Transverse colon (tissue), 4 donors: Measurements from ENCODE around the gene CRTC1. TPM values are rescaled to one million over a fixed set of nuclear protein-coding genes. Genes with fewer than 3 reads are reported as not detected.

Source experiments
- DNase-seq: peaks from one replicate; pipeline ENCODE4 v3.0.0-alpha.2; 2019
- H3K27ac ChIP-seq, 4 donors: fragments of 200-600 bp; sonication (generic); 2 replicates each; pipeline ENCODE4 v1.5.1; 2016 to 2018; ENCODE audit warnings: inconsistent platforms in 4 of 4
- H3K27me3 ChIP-seq: fragments of 200-600 bp; sonication (generic); 2 replicates; pipeline ENCODE4 v1.5.1; 2017; ENCODE audit warnings: inconsistent platforms
- H3K36me3 ChIP-seq, 4 donors: fragments of 200-600 bp; sonication (generic); 2 replicates each; pipeline ENCODE4 v1.5.1; 2017 to 2019; ENCODE audit warnings: inconsistent platforms in 4 of 4
- H3K4me1 ChIP-seq, 4 donors: fragments of 200-600 bp; sonication (generic); 2 replicates each; pipeline ENCODE4 v1.5.1; 2017 to 2020; ENCODE audit warnings: inconsistent platforms in 4 of 4
- H3K4me3 ChIP-seq, 4 donors: fragments of 200-600 bp; sonication (generic); 1 replicate in 1 of 4; 2 replicates in 3 of 4; pipeline versions ENCODE4 v1.5.1 to v1.6.1; 2017 to 2019; ENCODE audit warnings: inconsistent platforms in 4 of 4
- H3K9me3 ChIP-seq, 2 donors: fragments of 200-600 bp; sonication (generic); 2 replicates each; pipeline ENCODE4 v1.5.1; 2017 to 2019; ENCODE audit warnings: inconsistent platforms in 2 of 2
- EP300 ChIP-seq: sonication (generic); formaldehyde crosslinking; IDR thresholded peaks from one replicate; pipeline ENCODE4 v1.6.1; 2017; ENCODE audit warnings: antibody characterized with exemption, low read depth
- POLR2A ChIP-seq: fragments of 450-650 bp; IDR thresholded peaks from one replicate; pipeline ENCODE4 v1.6.1; 2016; ENCODE audit warnings: antibody characterized with exemption, mild to moderate bottlenecking, moderate library complexity
- POLR2AphosphoS5 ChIP-seq, 3 donors: sonication (generic); formaldehyde crosslinking; IDR thresholded peaks; one replicate each; pipeline ENCODE4 v1.6.1; 2016; ENCODE audit warnings: antibody characterized with exemption in 3 of 3
- WGBS, 2 donors: methylation state at CpG; one replicate each; pipeline ENCODE4 v1.1.5; 2018; ENCODE audit warnings: low coverage in 1 of 2; 5-methylcytosine and 5-hydroxymethylcytosine counted together
- in situ Hi-C, 4 donors: fragments of 200-750 bp; cut with MboI; loops; one replicate each; pipeline versions ENCODE4 v1.15.0 to v1.15.1; 2017; ENCODE audit warnings: low sequenced_read_pairs in 3 of 4, low pct_ligation_motif_present in 1 of 4, low pct_unique_long_range_greater_than_20kb in 1 of 4
- intact Hi-C: fragments of 100-400 bp; cut with DNase I; formaldehyde crosslinking; loops from one replicate; pipeline ENCODE4 v1.15.1; 2023; ENCODE audit warnings: low total_unique reads
- total RNA-seq, 4 donors: library from RNA; depleted of rRNA; stranded (reverse); fragments of >200 nt; gene quantifications; one replicate each; pipeline ENCODE4 v1.1.0, GENCODE V29; 2016
- TF ChIP-seq, protein P1 (sequence below), 5 experiments: fragments of 200-600 bp in 3 of 5; fragments of 450-650 bp in 2 of 5; sonication (generic) in 3 of 5; IDR thresholded peaks; 1 replicate in 2 of 5; 2 replicates in 3 of 5; pipeline ENCODE4 v1.5.1; 2016 to 2017; ENCODE audit warnings: antibody characterized with exemption in 5 of 5, inconsistent platforms in 3 of 5, mild to moderate bottlenecking in 2 of 5, moderate library complexity in 1 of 5

The CRTC1 gene
- total RNA-seq, 4 donors from 2014 or later = 6.2 to 17.6 (median 7.7) TPM

DNA sequence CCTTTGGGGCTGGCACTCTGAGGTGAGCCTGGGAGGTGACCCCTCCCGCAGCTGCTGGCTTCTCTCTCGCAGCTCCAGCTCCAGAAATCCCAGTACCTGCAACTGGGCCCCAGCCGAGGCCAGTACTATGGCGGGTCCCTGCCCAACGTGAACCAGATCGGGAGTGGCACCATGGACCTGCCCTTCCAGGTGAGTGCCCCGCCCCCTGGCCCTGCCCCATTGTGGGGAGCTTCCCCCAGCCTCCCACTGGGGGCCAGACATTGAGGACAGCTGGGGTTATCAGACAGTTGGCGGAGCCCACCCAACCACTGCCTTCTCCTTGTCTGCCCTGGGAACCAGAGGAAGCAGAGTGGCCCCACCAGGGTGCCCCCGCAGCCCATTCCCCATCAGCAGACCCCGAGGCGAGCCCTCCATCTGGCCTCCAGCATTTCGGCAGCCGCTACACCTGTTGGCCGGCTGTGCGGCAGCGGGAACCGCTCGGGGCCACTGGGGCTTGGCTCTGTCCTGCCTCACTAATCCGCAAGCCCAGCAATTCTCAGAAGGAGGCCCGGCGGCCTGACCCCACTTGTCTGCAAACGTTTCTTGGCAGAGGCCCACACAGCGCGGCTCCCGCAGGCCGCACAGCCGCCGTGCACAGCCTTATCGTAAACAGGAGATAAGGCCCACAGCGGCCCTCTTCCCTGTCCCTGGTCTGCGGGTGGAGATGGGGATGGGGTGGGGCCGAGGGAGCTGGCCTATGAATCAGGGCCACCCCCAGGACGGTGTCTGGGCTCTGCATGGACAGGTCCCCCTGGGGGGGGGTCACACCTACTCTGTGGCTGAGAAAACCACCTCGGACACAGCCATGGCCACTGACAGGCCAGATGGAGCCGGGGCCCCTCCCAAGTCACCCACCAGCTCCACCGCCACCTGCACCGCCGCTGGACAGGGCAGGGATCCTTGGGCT lies 59.6 kb downstream of the CRTC1 start:
- Histone ChIP-seq H3K27ac (peak overlapping the region; percentile 52 to 87 (median 66)), H3K27me3 (no peaks in the 10 kb centered on the region), H3K36me3 (no peaks in the 10 kb centered on the region), H3K4me3 (no peak overlapping the region), H3K4me1 (peaks cover 33 to 45% (median 42%) of the 10 kb centered on the region in 4 donors), H3K9me3 (no peaks in the 10 kb centered on the region)
- in situ Hi-C loops = no loop called here
- peak; percentile 71 for DNase-seq
- intact Hi-C loops = no loop called here
- 44% methylated on average over 18 of the region's 38 CpGs; no CpG with 5 or more reads in 1 of the 2 donors for WGBS, 2 donors
- TF ChIP-seq, protein P1, sequence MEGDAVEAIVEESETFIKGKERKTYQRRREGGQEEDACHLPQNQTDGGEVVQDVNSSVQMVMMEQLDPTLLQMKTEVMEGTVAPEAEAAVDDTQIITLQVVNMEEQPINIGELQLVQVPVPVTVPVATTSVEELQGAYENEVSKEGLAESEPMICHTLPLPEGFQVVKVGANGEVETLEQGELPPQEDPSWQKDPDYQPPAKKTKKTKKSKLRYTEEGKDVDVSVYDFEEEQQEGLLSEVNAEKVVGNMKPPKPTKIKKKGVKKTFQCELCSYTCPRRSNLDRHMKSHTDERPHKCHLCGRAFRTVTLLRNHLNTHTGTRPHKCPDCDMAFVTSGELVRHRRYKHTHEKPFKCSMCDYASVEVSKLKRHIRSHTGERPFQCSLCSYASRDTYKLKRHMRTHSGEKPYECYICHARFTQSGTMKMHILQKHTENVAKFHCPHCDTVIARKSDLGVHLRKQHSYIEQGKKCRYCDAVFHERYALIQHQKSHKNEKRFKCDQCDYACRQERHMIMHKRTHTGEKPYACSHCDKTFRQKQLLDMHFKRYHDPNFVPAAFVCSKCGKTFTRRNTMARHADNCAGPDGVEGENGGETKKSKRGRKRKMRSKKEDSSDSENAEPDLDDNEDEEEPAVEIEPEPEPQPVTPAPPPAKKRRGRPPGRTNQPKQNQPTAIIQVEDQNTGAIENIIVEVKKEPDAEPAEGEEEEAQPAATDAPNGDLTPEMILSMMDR (IDR thresholded peaks at IDR 0.05) = no peak
- TF ChIP-seq EP300 (no peak), POLR2AphosphoS5 (IDR thresholded peaks at IDR 0.05) (no peak), POLR2A (no peak)

GRCh38 chr19:18743784-18744418 lies 60.4 kb downstream of the CRTC1 start:
- TF ChIP-seq, protein P1 (IDR thresholded peaks at IDR 0.05) = no peak
- TF ChIP-seq POLR2AphosphoS5 (IDR thresholded peaks at IDR 0.05) = no peak
- intact Hi-C loops = no loop called here
- no peak overlapping the region for H3K4me3 ChIP-seq
- WGBS, 2 donors = 84% methylated on average over 27 of the region's 36 CpGs; no CpG with 5 or more reads in 1 of the 2 donors
- in situ Hi-C loops = no loop called here
- no peaks in the 10 kb centered on the region for H3K36me3 ChIP-seq
- no peak for DNase-seq
- no peaks in the 10 kb centered on the region for H3K9me3 ChIP-seq
- H3K4me1 ChIP-seq = peaks cover 33 to 45% (median 41%) of the 10 kb centered on the region in 4 donors
- H3K27me3 ChIP-seq = no peaks in the 10 kb centered on the region
- peak overlapping the region; percentile 52 to 87 (median 66) for H3K27ac ChIP-seq

GRCh38 chr19:18745012-18745735 lies 61.7 kb downstream of the CRTC1 start:
- Histone ChIP-seq H3K36me3 (no peaks in the 10 kb centered on the region), H3K4me3 (no peak overlapping the region), H3K4me1 (peaks cover 29 to 36% (median 34%) of the 10 kb centered on the region in 4 donors), H3K27me3 (no peaks in the 10 kb centered on the region), H3K27ac (no peak overlapping the region), H3K9me3 (no peaks in the 10 kb centered on the region)
- no peak for DNase-seq
- TF ChIP-seq POLR2A = no peak
- TF ChIP-seq, protein P1 (IDR thresholded peaks at IDR 0.05) = no peak
- TF ChIP-seq EP300 = no peak
- TF ChIP-seq POLR2AphosphoS5 (IDR thresholded peaks at IDR 0.05) = no peak
- 83% methylated on average over 21 of the region's 26 CpGs; no CpG with 5 or more reads in 1 of the 2 donors for WGBS, 2 donors
- in situ Hi-C loops (no loop called here), intact Hi-C loops (no loop called here)

DNA sequence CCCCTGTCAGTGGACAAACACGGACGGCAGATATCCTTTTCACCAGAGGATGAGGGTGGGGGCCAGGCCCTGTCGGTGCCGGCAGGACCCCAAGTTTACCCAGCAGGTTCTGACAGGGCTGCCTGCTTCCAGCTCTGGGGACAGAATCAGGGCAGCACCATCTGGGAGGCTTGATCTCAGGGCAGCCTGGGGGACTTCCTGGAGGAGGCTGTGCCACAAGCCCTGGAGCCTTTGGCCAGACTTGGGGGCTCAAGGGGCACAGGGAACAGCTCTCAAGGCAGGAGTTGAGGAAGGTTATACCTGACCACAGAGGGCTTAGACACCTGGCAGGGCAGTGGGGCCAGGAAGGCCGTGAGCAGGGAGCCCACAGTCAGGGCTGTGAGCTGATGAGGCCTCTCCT lies 62.5 kb downstream of the CRTC1 start:
- Histone ChIP-seq H3K27ac (no peak overlapping the region), H3K4me1 (peaks cover 22 to 29% (median 27%) of the 10 kb centered on the region in 4 donors), H3K27me3 (no peaks in the 10 kb centered on the region), H3K4me3 (no peak overlapping the region), H3K36me3 (no peaks in the 10 kb centered on the region), H3K9me3 (no peaks in the 10 kb centered on the region)
- intact Hi-C loops (no loop called here), in situ Hi-C loops (no loop called here)
- no peak for TF ChIP-seq POLR2AphosphoS5 (IDR thresholded peaks at IDR 0.05)
- no peak for TF ChIP-seq POLR2A
- TF ChIP-seq EP300 = no peak
- TF ChIP-seq, protein P1 (IDR thresholded peaks at IDR 0.05) = no peak
- 96% methylated on average over 5 of the region's 5 CpGs; no CpG with 5 or more reads in 1 of the 2 donors for WGBS, 2 donors
- DNase-seq = no peak
